Measurements from ENCODE around the gene TENT5C. TPM values are rescaled to one million over a fixed set of nuclear protein-coding genes. Genes with fewer than 3 reads are reported as not detected.

Gene TENT5C
- total and polyA plus RNA-seq, 8 donors: 11.6 to 25.8 (median 15.9) TPM

DNA sequence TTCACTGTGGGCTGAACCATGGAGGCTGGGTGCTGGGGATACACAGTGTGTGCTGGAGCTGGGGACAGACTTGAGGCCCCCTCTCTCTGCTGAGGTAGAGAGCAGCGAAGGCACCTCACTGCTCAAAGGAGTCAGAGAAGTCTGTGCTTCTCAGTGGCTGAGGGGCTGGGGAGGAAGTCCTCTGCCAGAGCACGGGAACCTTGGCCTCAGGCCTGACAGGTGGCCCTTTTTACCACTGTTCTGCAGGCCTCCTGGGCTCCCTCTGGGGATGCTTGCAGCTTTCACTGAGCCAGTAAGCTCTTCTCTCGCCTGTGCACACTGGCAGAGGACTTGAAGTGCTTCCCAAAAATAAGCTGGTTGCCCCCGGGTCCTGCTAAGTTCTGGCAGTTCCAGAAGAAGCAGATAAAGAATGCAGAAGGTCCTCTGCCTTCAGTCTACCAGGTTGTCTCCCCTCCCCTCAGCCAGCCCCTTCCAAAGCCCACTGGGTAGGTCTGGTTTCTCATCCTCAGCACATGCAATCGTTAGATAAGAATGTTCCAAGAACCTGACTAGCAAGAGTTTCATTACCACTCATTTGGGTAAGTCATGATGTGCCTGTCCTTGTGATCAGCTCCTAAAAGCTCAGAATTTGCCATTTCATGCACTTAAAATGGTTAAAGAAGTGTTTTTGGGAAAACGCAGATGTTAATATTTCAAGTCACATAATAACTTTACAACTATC, 53.9 kb downstream of the TENT5C start:
- Histone ChIP-seq H3K27ac (no peak overlapping the region), H3K9me3 (no peaks in the 10 kb centered on the region), H3K4me3 (no peak overlapping the region), H3K4me1 (peaks cover 0 to 10% of the 10 kb centered on the region in 2 donors), H3K27me3 (no peaks in the 10 kb centered on the region), H3K36me3 (no peaks in the 10 kb centered on the region)
- intact Hi-C loops (cut with DNase I): no loop called here
- TF ChIP-seq, protein P1, sequence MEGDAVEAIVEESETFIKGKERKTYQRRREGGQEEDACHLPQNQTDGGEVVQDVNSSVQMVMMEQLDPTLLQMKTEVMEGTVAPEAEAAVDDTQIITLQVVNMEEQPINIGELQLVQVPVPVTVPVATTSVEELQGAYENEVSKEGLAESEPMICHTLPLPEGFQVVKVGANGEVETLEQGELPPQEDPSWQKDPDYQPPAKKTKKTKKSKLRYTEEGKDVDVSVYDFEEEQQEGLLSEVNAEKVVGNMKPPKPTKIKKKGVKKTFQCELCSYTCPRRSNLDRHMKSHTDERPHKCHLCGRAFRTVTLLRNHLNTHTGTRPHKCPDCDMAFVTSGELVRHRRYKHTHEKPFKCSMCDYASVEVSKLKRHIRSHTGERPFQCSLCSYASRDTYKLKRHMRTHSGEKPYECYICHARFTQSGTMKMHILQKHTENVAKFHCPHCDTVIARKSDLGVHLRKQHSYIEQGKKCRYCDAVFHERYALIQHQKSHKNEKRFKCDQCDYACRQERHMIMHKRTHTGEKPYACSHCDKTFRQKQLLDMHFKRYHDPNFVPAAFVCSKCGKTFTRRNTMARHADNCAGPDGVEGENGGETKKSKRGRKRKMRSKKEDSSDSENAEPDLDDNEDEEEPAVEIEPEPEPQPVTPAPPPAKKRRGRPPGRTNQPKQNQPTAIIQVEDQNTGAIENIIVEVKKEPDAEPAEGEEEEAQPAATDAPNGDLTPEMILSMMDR (IDR thresholded peaks at IDR 0.05): no peak
- ATAC-seq (no peak), DNase-seq (peak in 1 of 4 donors; percentile 34)

DNA sequence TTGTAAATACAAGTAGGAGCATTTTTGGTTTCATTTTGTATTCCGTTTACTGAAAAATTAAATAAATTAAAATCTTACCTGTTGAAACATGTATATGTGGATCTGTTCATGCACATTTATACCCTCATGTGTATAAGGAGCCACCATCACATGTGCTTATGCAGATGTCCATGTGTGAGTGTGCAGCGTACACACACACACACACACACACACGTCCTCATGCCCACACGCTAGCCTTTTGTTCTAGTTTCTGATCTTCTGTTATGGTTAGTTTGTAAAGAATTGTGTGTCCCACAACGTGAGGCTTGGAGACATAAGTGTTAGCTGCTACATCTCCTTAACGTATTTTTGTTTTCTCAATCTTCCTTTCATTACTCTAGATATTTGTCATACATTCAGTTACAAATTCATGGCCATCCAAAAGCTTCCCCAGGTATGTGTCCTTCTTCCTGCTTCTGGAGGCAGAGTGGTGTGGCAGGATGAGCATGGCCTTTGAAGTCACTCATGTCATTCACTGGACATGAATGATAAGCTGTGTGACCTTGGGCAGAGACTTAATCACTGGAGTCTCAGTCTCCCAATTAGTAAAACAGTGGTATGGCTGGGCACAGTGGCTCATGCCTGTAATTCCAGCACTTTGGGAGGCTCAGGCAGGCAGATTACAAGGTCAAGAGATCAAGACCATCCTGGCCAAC, 54.6 kb downstream of the TENT5C start:
- H3K4me1 ChIP-seq: peaks cover 0 to 10% of the 10 kb centered on the region in 2 donors
- H3K4me3 ChIP-seq: no peak overlapping the region
- H3K36me3 ChIP-seq: no peaks in the 10 kb centered on the region
- no peaks in the 10 kb centered on the region for H3K27me3 ChIP-seq
- H3K9me3 ChIP-seq: no peaks in the 10 kb centered on the region
- DNase-seq: no peak
- intact Hi-C loops (cut with DNase I): no loop called here
- TF ChIP-seq, protein P1 (IDR thresholded peaks at IDR 0.05): no peak
- H3K27ac ChIP-seq: no peak overlapping the region
- no peak for ATAC-seq

DNA sequence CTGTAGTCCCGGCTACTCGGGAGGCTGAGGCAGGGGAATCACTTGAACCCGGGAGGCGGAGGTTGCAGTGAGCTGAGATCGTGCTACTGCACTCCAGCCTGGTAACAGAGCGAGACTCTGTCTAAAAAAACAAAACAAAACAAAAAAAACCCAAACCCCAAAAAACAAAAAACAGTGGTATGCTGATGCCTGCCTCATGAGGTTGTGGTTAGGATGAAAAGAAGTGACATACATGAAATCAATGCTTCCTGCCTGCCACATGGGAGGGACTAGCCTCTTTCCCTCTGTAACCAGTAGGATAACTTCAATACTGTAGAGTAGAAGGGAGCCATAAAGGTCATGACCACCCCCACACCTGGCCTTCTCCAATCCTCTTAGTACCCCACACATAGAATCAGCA, 55.2 kb downstream of the TENT5C start:
- H3K36me3 ChIP-seq: no peaks in the 10 kb centered on the region
- H3K27me3 ChIP-seq: no peaks in the 10 kb centered on the region
- H3K4me1 ChIP-seq: peaks cover 0 to 10% of the 10 kb centered on the region in 2 donors
- H3K27ac ChIP-seq: no peak overlapping the region
- no peaks in the 10 kb centered on the region for H3K9me3 ChIP-seq
- TF ChIP-seq, protein P1 (IDR thresholded peaks at IDR 0.05): no peak
- ATAC-seq: no peak
- intact Hi-C loops (cut with DNase I): no loop called here
- DNase-seq: no peak
- H3K4me3 ChIP-seq: no peak overlapping the region

DNA sequence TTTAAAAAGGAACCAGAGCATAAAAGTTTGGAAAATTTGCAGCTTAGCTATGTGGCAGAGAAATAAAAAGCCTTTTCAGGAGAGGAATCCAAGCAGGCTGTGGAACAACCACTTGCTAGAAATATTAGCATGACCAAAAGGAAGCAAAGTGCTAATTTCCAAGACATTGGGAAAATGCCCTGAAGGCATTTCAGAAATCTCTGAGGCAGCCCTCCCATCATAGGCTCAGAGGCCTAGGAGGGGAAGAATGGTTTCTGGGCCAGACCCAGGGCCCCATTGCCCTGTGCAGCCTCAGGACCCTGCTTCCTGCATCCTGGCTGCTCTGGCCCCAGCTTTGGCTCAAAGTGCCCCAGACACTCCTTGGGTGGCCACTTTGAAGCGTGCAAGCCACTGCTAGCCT, 56.8 kb downstream of the TENT5C start:
- Histone ChIP-seq H3K4me3 (no peak overlapping the region), H3K4me1 (no peaks in the 10 kb centered on the region), H3K9me3 (no peaks in the 10 kb centered on the region), H3K27me3 (no peaks in the 10 kb centered on the region), H3K36me3 (no peaks in the 10 kb centered on the region), H3K27ac (no peak overlapping the region)
- DNase-seq: no peak
- intact Hi-C loops (cut with DNase I): no loop called here
- TF ChIP-seq, protein P1 (IDR thresholded peaks at IDR 0.05): no peak
- ATAC-seq: no peak

DNA sequence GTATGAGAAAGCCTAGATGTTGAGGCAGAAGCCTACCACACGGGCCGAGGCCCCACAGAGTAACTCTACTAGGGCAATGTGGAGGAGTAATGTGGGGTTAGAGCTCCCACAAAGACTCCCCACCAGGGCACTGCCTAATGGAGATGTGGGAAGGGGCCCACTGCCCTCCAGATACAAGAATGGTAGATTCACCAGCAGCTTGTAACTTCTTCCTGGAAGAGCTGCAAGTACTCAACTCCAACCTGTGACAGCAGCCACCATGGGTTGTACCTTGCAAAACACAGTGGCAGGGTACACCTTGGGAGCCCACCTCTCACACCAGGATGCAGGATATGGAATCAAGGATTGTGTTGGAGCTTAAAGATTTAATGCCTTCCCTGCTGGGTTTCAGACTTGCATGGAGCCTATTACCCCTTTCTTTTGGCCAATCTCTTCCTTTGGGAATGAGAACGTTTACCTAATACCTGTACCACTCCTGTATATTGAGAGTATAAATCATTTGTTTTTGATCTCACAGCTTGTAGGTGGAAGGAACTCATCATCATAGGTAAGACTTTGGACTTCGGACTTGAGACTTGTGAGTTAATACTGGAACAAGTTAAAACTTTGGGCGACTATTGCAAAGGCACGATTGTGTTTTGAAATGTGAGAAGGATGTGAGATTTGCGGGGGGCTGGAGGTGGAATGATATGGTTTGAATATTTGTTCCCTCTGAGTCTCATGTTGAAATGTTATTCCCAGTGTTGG, 57.5 kb downstream of the TENT5C start:
- DNase-seq: no peak
- H3K36me3 ChIP-seq: no peaks in the 10 kb centered on the region
- H3K4me3 ChIP-seq: no peak overlapping the region
- no peak for ATAC-seq
- no peaks in the 10 kb centered on the region for H3K27me3 ChIP-seq
- H3K4me1 ChIP-seq: no peaks in the 10 kb centered on the region
- no peak overlapping the region for H3K27ac ChIP-seq
- H3K9me3 ChIP-seq: no peaks in the 10 kb centered on the region
- intact Hi-C loops (cut with DNase I): no loop called here
- TF ChIP-seq, protein P1 (IDR thresholded peaks at IDR 0.05): no peak
